Subcutaneous adipose tissue (tissue), 4 donors: ENCODE results near the gene SKIC8. TPM values are rescaled to one million over a fixed set of nuclear protein-coding genes. Genes with fewer than 3 reads are reported as not detected.

Source experiments
- total RNA-seq, 4 donors: library from RNA; depleted of rRNA; stranded (reverse); fragments of >200 nt; gene quantifications; one replicate each; pipeline ENCODE4 v1.1.0, GENCODE V29; 2016
- TF ChIP-seq, protein P1 (sequence below): fragments of 450-650 bp; IDR thresholded peaks from one replicate; pipeline ENCODE4 v1.5.1; 2016; ENCODE audit warnings: low read depth, mild to moderate bottlenecking, control low read depth, antibody characterized with exemption, moderate library complexity

Gene SKIC8
- total RNA-seq, 4 donors from 2014 or later, result 50.0 to 70.8 (median 64.3) TPM

DNA sequence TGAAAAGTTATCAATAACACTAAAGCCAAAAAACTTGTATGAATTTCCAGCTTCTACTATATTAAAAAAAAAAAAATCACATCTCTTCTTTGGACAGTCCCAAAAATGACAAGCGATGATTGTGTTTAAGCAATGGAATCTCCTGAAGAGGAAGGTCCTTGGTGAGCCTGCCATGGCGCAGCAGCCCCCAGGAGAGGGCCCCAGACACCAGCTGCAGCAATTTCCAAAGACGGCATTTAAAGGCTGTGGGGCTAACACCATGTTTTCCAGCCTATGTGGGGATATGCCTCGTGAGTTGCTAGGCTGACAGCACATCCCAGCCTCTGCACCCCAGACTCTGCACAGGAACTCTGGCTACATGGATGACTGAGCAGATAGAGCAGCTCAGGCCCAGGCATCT lies 14.7 kb downstream of the SKIC8 start:
- TF ChIP-seq, protein P1, sequence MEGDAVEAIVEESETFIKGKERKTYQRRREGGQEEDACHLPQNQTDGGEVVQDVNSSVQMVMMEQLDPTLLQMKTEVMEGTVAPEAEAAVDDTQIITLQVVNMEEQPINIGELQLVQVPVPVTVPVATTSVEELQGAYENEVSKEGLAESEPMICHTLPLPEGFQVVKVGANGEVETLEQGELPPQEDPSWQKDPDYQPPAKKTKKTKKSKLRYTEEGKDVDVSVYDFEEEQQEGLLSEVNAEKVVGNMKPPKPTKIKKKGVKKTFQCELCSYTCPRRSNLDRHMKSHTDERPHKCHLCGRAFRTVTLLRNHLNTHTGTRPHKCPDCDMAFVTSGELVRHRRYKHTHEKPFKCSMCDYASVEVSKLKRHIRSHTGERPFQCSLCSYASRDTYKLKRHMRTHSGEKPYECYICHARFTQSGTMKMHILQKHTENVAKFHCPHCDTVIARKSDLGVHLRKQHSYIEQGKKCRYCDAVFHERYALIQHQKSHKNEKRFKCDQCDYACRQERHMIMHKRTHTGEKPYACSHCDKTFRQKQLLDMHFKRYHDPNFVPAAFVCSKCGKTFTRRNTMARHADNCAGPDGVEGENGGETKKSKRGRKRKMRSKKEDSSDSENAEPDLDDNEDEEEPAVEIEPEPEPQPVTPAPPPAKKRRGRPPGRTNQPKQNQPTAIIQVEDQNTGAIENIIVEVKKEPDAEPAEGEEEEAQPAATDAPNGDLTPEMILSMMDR, result no peak

DNA sequence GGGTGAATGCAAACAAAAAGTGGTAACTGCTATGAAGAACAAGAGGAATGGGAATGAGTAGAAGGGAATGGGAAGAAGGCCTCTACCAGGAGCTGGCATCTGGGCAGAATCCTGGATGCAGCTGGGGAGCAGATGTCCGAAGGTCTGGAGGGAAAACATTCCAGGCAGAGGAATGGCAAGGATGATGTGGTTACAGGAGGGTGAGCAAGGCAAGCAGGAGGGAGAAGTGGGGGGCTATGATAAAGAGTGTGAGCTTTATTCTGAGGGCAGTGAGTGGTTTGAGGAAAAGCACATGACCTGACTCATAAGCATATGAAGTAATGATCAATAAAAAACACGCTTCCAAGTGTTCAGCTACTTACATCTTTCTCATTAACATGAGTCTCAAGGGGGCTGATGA lies 17.1 kb downstream of the SKIC8 start:
- TF ChIP-seq, protein P1, result no peak

DNA sequence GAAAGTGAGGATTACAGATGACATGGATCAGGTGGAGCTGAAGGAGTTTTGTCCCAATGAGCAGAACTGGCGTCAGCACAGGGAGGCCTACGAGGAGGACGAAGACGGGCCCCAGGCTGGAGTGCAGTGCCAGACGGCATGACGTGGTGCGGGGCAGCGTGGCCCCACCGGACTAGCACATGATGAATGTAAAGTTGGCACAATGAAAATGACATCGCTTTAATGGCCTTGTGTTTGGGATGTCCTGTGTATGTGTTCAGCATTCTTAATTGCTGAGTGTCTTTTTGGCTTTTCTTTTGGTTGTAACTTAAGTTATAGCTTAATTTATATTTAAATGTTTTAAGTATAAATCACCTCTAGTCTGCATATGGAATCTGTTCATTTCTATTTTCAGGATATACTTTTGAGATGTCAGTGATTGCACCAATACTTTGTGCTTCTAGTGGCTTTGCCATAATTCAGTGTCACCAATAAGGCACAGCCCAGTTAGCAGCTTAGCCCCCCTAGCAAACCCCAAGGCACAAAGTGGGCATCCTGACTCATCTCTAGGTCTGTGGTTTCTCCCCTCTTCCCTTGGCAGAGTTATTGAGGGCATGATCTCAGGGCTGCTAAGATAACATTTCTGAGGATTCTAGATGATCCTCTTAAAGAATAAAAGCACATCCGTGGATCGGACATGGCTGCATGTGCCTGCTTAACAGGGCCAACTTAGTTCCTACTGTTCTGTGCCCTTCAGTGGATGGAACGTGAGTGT lies 18.9 kb downstream of the SKIC8 start:
- TF ChIP-seq, protein P1, result no peak

DNA sequence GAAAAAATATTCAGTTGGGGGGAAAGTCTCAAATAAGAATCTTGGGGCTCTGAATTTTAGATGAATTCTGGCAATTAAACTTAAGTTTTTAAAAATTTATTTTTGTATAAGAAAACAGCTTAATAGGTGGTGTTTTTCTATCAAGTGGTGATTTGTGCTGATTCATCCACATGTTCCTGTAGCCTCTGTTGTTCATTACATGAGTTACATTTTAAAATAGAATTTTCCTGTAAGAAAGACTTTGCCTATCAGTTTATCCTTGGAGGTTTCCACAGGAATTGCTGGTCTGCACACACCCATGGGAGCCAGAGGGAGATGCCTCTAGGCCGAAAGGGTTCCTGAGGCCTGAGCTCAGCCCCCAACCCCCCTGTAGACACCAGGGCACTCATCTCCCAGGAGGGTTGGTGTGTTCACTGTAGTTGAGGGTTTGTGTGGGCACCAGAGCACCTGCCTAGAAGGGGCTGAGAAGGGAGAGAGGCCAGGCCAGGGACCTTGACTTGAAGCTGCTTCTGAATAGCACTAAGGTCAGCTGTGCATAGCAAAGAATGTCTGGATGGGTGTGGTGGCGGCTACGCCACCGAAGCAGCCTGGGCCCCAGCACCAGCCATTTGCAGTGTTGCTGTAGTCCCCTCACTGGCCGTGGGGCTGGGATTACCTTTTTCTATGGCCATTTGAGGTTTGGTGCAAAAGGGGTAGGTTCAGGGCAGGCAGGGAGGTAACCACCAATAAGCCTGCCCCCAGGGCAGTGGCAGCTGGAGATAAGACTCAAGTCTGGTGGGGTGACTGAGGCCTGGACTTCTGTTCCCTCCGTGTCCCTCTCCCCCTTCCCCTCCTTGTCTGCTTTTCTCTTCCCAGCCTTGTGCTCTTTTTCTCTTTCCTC lies 23.1 kb downstream of the SKIC8 start:
- TF ChIP-seq, protein P1, result no peak

DNA sequence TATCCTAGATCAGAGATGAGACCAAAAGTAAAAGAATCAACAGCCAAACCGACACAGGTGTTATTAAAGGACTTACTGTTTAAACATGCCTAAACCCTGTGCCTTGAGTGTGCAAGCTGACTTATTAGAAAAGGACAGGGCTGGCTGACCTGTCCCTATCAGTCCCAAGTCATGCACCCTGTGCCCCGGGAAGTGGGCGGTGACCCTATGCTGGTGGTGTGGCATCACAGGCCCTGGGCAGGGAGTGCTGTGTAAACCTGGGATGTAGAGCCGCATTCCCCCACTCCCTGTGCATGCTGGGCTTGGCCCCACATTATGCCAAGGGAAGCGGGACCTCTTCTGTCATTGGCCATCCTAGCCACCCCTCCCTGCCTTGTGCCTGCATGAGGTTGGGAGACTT lies 24.4 kb downstream of the SKIC8 start:
- TF ChIP-seq, protein P1, result no peak

DNA sequence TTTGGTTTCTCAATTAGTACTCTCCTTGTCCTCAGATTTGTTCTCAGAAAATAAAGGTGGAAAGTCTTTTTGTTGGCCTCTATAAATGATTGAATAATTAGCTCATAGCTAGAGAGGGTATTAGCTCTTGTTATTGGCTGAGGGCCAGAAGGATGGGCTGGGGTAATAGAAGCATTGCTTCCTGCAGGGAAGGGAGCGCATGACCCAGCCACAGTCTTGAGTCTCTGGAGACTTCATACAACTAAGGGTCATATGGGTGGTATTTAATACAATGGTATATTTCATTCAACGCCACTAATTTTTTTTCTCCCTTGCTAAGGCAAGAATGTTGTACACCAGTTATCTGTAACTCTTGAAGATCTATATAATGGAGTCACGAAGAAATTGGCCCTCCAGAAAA lies 26.6 kb downstream of the SKIC8 start:
- TF ChIP-seq, protein P1, result no peak

DNA sequence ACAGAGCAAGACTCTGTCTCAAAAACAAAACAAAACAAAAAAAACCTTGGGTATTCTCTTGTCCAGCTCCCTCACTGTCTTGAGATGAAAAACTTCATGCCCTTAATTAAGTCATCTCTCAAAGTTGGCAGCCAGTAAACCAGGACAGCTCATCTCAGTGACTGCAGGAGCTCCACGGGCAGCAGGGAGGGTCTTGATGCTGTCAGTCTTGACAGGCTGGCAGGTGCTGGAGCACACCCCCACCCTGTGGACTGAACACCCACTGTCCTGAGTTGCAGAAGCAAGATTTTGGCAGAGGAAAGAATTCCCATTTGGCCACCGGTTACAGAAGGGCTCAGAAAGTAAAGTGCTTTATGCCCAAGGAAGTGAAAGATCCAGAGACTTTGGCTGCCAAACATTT lies 27.1 kb downstream of the SKIC8 start:
- TF ChIP-seq, protein P1, result no peak
